ENCODE measurements around the gene B4GALNT4.
"Not testable (repeated sequence)": the region's sequence is repeated elsewhere in the genome, so short reads cannot be mapped to it uniquely, and the experiment has no call there.

The B4GALNT4 gene

GRCh38 chr11:392102-392777, 22.9 kb downstream of the B4GALNT4 start:
- no peak for DNase-seq (ENCODE audit: low read depth)

GRCh38 chr11:393219-394033, 24.1 kb downstream of the B4GALNT4 start:
- DNase-seq (ENCODE audit: low read depth): no peak

- no peak for DNase-seq (ENCODE audit: low read depth)
These were observed 24.9 kb downstream of the B4GALNT4 start, which contains the start of gene PKP3 for GRCh38 chr11:394034-394857. PKP3 (plus strand) TSS chr11:394209; CDS start chr11:394293, 84 bp downstream.

GRCh38 chr11:394858-395655, 25.8 kb downstream of the B4GALNT4 start:
- no peak for DNase-seq (ENCODE audit: low read depth)

- DNase-seq (ENCODE audit: low read depth): no peak
These were observed 26.6 kb downstream of the B4GALNT4 start for GRCh38 chr11:395866-396265.

- no peak for DNase-seq (ENCODE audit: low read depth)
These were observed 27.2 kb downstream of the B4GALNT4 start for GRCh38 chr11:396511-396947.

- DNase-seq (ENCODE audit: low read depth): no peak
These were observed 27.7 kb downstream of the B4GALNT4 start for GRCh38 chr11:396948-397548.

GRCh38 chr11:398826-399225, 29.5 kb downstream of the B4GALNT4 start:
- no peak for DNase-seq (ENCODE audit: low read depth)

GRCh38 chr11:399731-400211, 30.5 kb downstream of the B4GALNT4 start:
- DNase-seq (ENCODE audit: low read depth): no peak

- DNase-seq (ENCODE audit: low read depth): no peak
These were observed 31.0 kb downstream of the B4GALNT4 start for GRCh38 chr11:400241-400689.

GRCh38 chr11:401196-401595, 31.9 kb downstream of the B4GALNT4 start:
- not testable (repeated sequence) for DNase-seq (ENCODE audit: low read depth)

GRCh38 chr11:403021-403760, 33.9 kb downstream of the B4GALNT4 start:
- no peak for DNase-seq (ENCODE audit: low read depth)

- no peak for DNase-seq (ENCODE audit: low read depth)
These were observed 34.6 kb downstream of the B4GALNT4 start for GRCh38 chr11:403761-404431.

GRCh38 chr11:404551-405264, 35.4 kb downstream of the B4GALNT4 start:
- DNase-seq (ENCODE audit: low read depth): no peak

GRCh38 chr11:405323-405953, 36.1 kb downstream of the B4GALNT4 start:
- DNase-seq (ENCODE audit: low read depth): no peak

GRCh38 chr11:405954-406795, 36.9 kb downstream of the B4GALNT4 start:
- no peak for DNase-seq (ENCODE audit: low read depth)

Data from activated T-cell treated with anti-CD3 and anti-CD28 coated beads for 1 hour (primary cell).